ENCODE data around the gene TADA3.

DNA sequence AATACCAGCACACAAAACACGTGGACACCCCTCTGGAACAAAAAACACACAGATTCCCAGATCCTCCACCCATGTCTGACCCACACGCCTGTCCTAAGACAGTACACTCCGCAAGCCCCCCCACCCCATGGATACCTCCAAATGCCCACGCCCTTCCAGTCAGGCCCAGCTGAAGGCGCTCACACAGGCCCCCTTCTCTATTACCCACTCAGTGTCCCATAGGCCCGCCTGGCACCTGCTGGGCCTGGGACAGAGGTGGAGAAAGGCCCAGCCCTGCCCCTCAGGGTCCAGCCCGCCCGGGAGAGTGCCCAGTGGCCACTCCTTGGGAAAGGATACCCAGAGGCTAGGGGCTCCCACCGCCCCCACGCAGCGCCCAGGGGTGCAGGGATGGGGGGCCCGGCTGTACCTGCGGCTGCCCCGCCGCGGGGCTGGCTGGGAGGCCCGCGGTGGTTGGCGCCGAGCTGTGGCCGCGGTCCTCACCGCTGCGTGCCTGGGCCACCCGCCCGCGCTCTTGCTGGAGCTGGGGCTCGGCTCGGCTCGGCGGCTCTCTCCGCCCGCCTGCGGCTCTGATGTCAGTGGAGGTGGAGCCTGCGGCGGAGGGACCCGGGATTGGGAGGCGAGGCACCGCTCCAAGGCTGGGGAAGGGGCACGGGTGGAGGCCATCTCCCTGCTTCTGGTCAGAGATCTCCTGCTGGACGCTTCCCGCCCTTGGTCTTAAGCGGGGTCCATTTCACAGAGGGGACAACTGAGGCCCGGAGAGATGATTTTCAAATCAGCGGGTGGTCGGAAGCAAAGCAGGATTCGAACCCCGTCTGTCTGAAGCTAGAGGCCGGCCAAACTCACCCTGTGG lies 22.6 kb downstream of the TADA3 start, which contains the start of gene CAMK1:
- TF ChIP-seq CTCF (conservative IDR thresholded peaks at IDR 0.05 in 1 of 2, IDR thresholded peaks at IDR 0.05 in 1 of 2; ENCODE audit: low read depth in 1 of 2, low read length in 2 of 2), result no peak
- no peak for TF ChIP-seq EZH2 (IDR thresholded peaks at IDR 0.05; ENCODE audit: low read length, missing control alignments)

All from fibroblast of lung (primary cell).